H9 (cell line): ENCODE results near the gene DGKB. TPM values are rescaled to one million over a fixed set of nuclear protein-coding genes. Genes with fewer than 3 reads are reported as not detected.

ENCODE experiments used
- DNase-seq: peaks from one replicate; pipeline ENCODE4 v3.0.0-alpha.2; 2017
- H2AFZ ChIP-seq: one replicate; pipeline ENCODE4 v1.6.1; 2013; ENCODE audit warnings: mild to moderate bottlenecking, low read length, control low read depth, moderate library complexity
- H2AK5ac ChIP-seq: 2 replicates; pipeline ENCODE4 v1.6.1; 2013; ENCODE audit warnings: low read length, control low read depth, mixed read lengths; ENCODE audit not compliant: insufficient read length
- H2BK120ac ChIP-seq: one replicate; pipeline ENCODE4 v1.6.1; 2013; ENCODE audit warnings: low read depth, mild to moderate bottlenecking, low read length, control low read depth, inconsistent platforms; ENCODE audit not compliant: poor library complexity, severe bottlenecking
- H2BK12ac ChIP-seq: 2 replicates; pipeline ENCODE4 v1.6.1; 2013; ENCODE audit warnings: low read length, control low read depth, mixed read lengths, low read depth; ENCODE audit not compliant: insufficient read length
- H2BK15ac ChIP-seq: 2 replicates; pipeline ENCODE4 v1.6.1; 2013; ENCODE audit warnings: low read depth, low read length, control low read depth
- H2BK20ac ChIP-seq: one replicate; pipeline ENCODE4 v1.6.1; 2013; ENCODE audit warnings: low read depth, mild to moderate bottlenecking, low read length, control low read depth, inconsistent platforms; ENCODE audit not compliant: poor library complexity, severe bottlenecking
- H2BK5ac ChIP-seq: 2 replicates; pipeline ENCODE4 v1.6.1; 2013; ENCODE audit warnings: low read length, control low read depth, mixed read lengths; ENCODE audit not compliant: insufficient read length
- H3K14ac ChIP-seq: 2 replicates; pipeline ENCODE4 v1.6.1; 2013; ENCODE audit warnings: low read length, control low read depth; ENCODE audit not compliant: insufficient read depth
- H3K18ac ChIP-seq: 2 replicates; pipeline ENCODE4 v1.6.1; 2013; ENCODE audit warnings: low read depth, mild to moderate bottlenecking, mixed read lengths, low read length, control low read depth; ENCODE audit not compliant: insufficient read length
- H3K23ac ChIP-seq: 2 replicates; pipeline ENCODE4 v1.6.1; 2013; ENCODE audit warnings: low read length, control low read depth, mixed read lengths, low read depth; ENCODE audit not compliant: insufficient read length
- H3K23me2 ChIP-seq: 2 replicates; pipeline ENCODE4 v1.6.1; 2013; ENCODE audit warnings: low read depth, mild to moderate bottlenecking, mixed read lengths, low read length, control low read depth; ENCODE audit not compliant: insufficient read length, poor library complexity, severe bottlenecking
- H3K27ac ChIP-seq: 2 replicates; pipeline ENCODE4 v1.5.1; 2013; ENCODE audit warnings: low read length, control low read depth, mixed read lengths, low read depth; ENCODE audit not compliant: insufficient read length
- H3K27me3 ChIP-seq: 2 replicates; pipeline ENCODE4 v1.6.1; 2013; ENCODE audit warnings: low read length, control low read depth, inconsistent platforms; ENCODE audit not compliant: insufficient read depth
- H3K4ac ChIP-seq: 2 replicates; pipeline ENCODE4 v1.6.1; 2013; ENCODE audit warnings: low read depth, mild to moderate bottlenecking, control low read depth, inconsistent platforms, low read length, moderate library complexity
- H3K4me1 ChIP-seq: 2 replicates; pipeline ENCODE4 v1.6.1; 2013; ENCODE audit warnings: low read length, control low read depth, inconsistent platforms; ENCODE audit not compliant: insufficient read depth
- H3K4me2 ChIP-seq: 2 replicates; pipeline ENCODE4 v1.6.1; 2013; ENCODE audit warnings: low read length, control low read depth, mixed read lengths; ENCODE audit not compliant: insufficient read length, insufficient read depth
- H3K56ac ChIP-seq: 2 replicates; pipeline ENCODE4 v1.6.1; 2013; ENCODE audit warnings: low read depth, mild to moderate bottlenecking, mixed read lengths, low read length, control low read depth; ENCODE audit not compliant: insufficient read length
- H3K79me1 ChIP-seq: 2 replicates; pipeline ENCODE4 v1.6.1; 2013; ENCODE audit warnings: low read depth, mild to moderate bottlenecking, moderate library complexity, low read length, control low read depth, inconsistent platforms; ENCODE audit not compliant: insufficient read depth, poor library complexity, severe bottlenecking
- H3K79me2 ChIP-seq: 2 replicates; pipeline ENCODE4 v1.6.1; 2013; ENCODE audit warnings: low read length, control low read depth, inconsistent platforms; ENCODE audit not compliant: insufficient read depth
- H3K9ac ChIP-seq: 2 replicates; pipeline ENCODE4 v1.6.1; 2013; ENCODE audit warnings: low read length, control low read depth, mixed read lengths; ENCODE audit not compliant: insufficient read length; ENCODE audit errors: extremely low read depth
- H3K9me3 ChIP-seq: one replicate; pipeline ENCODE4 v1.6.1; 2013; ENCODE audit warnings: low read depth, low read length, inconsistent platforms; ENCODE audit not compliant: control insufficient read depth
- H3T11ph ChIP-seq: one replicate; pipeline ENCODE4 v1.6.1; 2013; ENCODE audit warnings: mild to moderate bottlenecking, low read length, control low read depth, inconsistent platforms
- H4K20me1 ChIP-seq: one replicate; pipeline ENCODE4 v1.6.1; 2013; ENCODE audit not compliant: control insufficient read depth, insufficient read length, insufficient read depth
- H4K5ac ChIP-seq: 2 replicates; pipeline ENCODE4 v1.6.1; 2013; ENCODE audit warnings: low read depth, mild to moderate bottlenecking, mixed read lengths, low read length, control low read depth; ENCODE audit not compliant: insufficient read length
- H4K8ac ChIP-seq: replicated peaks from 2 replicates; pipeline ENCODE4 v1.6.1; 2013; ENCODE audit warnings: low read length, control low read depth, mixed read lengths, low read depth; ENCODE audit not compliant: insufficient read length
- H4K91ac ChIP-seq: 2 replicates; pipeline ENCODE4 v1.6.1; 2013; ENCODE audit warnings: low read depth, mild to moderate bottlenecking, moderate library complexity, mixed read lengths, low read length, control low read depth; ENCODE audit not compliant: insufficient read length
- H3K27ac Mint-ChIP-seq, 3 experiments: 2 replicates in 2 of 3; 3 replicates in 1 of 3; pipeline ENCODE4 v1.8.0; 2020 to 2021; ENCODE audit warnings: mixed read lengths in 3 of 3, mild to moderate bottlenecking in 1 of 3, moderate library complexity in 1 of 3
- H3K27me3 Mint-ChIP-seq: 2 replicates; pipeline ENCODE4 v1.8.0; 2021; ENCODE audit warnings: low read depth, mild to moderate bottlenecking, moderate library complexity, mixed read lengths
- H3K36me3 Mint-ChIP-seq, 3 experiments: 2 replicates in 2 of 3; 3 replicates in 1 of 3; pipeline ENCODE4 v1.8.0; 2020 to 2021; ENCODE audit warnings: low read depth in 3 of 3, mixed read lengths in 3 of 3; ENCODE audit not compliant: insufficient read depth in 1 of 3
- H3K4me1 Mint-ChIP-seq, 2 experiments: 2 replicates each; pipeline ENCODE4 v1.8.0; 2020; ENCODE audit warnings: mixed read lengths in 2 of 2
- H3K4me3 Mint-ChIP-seq, 2 experiments: 2 replicates in 1 of 2; 3 replicates in 1 of 2; pipeline ENCODE4 v1.8.0; 2020 to 2021; ENCODE audit warnings: mild to moderate bottlenecking in 2 of 2, mixed read lengths in 2 of 2, moderate library complexity in 1 of 2
- H3K9me3 Mint-ChIP-seq, 2 experiments: 2 replicates in 1 of 2; 3 replicates in 1 of 2; pipeline ENCODE4 v1.8.0; 2020; ENCODE audit warnings: mild to moderate bottlenecking in 2 of 2, mixed read lengths in 2 of 2, moderate library complexity in 1 of 2
- WGBS: extraction: QIAGEN DNeasy Blood & Tissue Kit; methylation state at CpG from one replicate; pipeline ENCODE4 v1.1.7; 2013; ENCODE audit warnings: missing lambda C conversion rate, low lambda C conversion rate, mixed read lengths; ENCODE audit not compliant: insufficient read length; ENCODE audit errors: extremely low coverage; 5-methylcytosine and 5-hydroxymethylcytosine counted together
- total RNA-seq: library from RNA; stranded (reverse); gene quantifications from 2 replicates; pipeline ENCODE4 v1.2.1, GENCODE V29; 2021
- TF ChIP-seq, protein P1 (sequence below): fragments of 200-600 bp; sonication (generic); conservative IDR thresholded peaks from 3 replicates; pipeline ENCODE4 v1.8.0; 2021; ENCODE audit warnings: antibody characterized with exemption, mild to moderate bottlenecking

The DGKB gene
- total RNA-seq, 1 experiment from 2014 or later = 0.26 TPM

DNA sequence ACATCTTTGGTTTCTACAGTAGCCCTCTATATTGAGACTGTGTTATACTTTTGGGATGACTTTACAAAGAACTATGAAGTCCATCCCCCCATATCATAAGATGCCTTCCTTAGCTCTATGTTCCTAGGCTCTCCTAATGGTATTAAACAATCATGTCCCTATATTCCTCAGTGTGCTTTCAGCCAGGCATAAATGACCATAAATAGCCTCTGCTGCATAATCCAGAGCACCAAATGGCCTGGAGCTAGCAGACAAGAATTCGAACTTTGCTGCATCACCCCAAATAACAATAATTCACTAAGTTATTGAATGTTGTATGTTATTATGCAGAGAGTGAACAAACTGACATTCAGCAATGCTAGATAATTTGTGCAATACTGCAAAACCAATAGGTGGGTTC is 405.2 kb downstream of the DGKB start:
- H3K9me3 Mint-ChIP-seq = peaks cover 0 to 3% of the 10 kb centered on the region in 2 experiments; a peak in 2 of 5 replicates
- H3K23ac ChIP-seq = no peak overlapping the region
- no peak overlapping the region for H4K8ac ChIP-seq
- H3K27ac ChIP-seq = no peak overlapping the region
- H3K9me3 ChIP-seq = no peaks in the 10 kb centered on the region
- H2AFZ ChIP-seq = no peak overlapping the region
- H2BK12ac ChIP-seq = no peak overlapping the region
- no peak overlapping the region for H3K18ac ChIP-seq
- H3K4me3 Mint-ChIP-seq = no peak overlapping the region
- no peak overlapping the region for H2BK120ac ChIP-seq
- H2AK5ac ChIP-seq = no peak overlapping the region
- no peak overlapping the region for H4K91ac ChIP-seq
- no peak overlapping the region for H2BK5ac ChIP-seq
- H4K5ac ChIP-seq = no peak overlapping the region
- no peaks in the 10 kb centered on the region for H3K27me3 ChIP-seq
- no peak overlapping the region for H3K56ac ChIP-seq
- TF ChIP-seq, protein P1, sequence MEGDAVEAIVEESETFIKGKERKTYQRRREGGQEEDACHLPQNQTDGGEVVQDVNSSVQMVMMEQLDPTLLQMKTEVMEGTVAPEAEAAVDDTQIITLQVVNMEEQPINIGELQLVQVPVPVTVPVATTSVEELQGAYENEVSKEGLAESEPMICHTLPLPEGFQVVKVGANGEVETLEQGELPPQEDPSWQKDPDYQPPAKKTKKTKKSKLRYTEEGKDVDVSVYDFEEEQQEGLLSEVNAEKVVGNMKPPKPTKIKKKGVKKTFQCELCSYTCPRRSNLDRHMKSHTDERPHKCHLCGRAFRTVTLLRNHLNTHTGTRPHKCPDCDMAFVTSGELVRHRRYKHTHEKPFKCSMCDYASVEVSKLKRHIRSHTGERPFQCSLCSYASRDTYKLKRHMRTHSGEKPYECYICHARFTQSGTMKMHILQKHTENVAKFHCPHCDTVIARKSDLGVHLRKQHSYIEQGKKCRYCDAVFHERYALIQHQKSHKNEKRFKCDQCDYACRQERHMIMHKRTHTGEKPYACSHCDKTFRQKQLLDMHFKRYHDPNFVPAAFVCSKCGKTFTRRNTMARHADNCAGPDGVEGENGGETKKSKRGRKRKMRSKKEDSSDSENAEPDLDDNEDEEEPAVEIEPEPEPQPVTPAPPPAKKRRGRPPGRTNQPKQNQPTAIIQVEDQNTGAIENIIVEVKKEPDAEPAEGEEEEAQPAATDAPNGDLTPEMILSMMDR = no peak
- no peak for DNase-seq
- H3K79me2 ChIP-seq = no peaks in the 10 kb centered on the region
- H3K4me1 ChIP-seq = no peaks in the 10 kb centered on the region
- H3K4me2 ChIP-seq = no peak overlapping the region
- no peaks in the 10 kb centered on the region for H4K20me1 ChIP-seq
- no peaks in the 10 kb centered on the region for H3K4me1 Mint-ChIP-seq
- no CpG with 5 or more reads among the region's 1 CpG for WGBS
- H3K23me2 ChIP-seq = no peaks in the 10 kb centered on the region
- no peak overlapping the region for H3K14ac ChIP-seq
- H3K79me1 ChIP-seq = no peaks in the 10 kb centered on the region
- no peak overlapping the region for H3K27ac Mint-ChIP-seq
- peaks cover 0 to 7% (median 0%) of the 10 kb centered on the region in 3 experiments; a peak in 2 of 7 replicates for H3K36me3 Mint-ChIP-seq
- H3K4ac ChIP-seq = no peak overlapping the region
- no peaks in the 10 kb centered on the region for H3K27me3 Mint-ChIP-seq
- H2BK20ac ChIP-seq = no peak overlapping the region
- H3T11ph ChIP-seq = no peak overlapping the region
- no peak overlapping the region for H2BK15ac ChIP-seq
- H3K9ac ChIP-seq = no peak overlapping the region
